GM21737 (cell line): ENCODE results near the gene ARHGEF9.
"Not testable (repeated sequence)": the region's sequence is repeated elsewhere in the genome, so short reads cannot be mapped to it uniquely, and the experiment has no call there.

ENCODE experiments used
- ATAC-seq: cut with Tn5 transposase; IDR thresholded peaks from one replicate; pipeline ENCODE4 v1.9.1; 2021; ENCODE audit warnings: mild to moderate bottlenecking, moderate library complexity; ENCODE audit not compliant: unreplicated experiment

Gene ARHGEF9

GRCh38 chrX:63664083-63664482, 120.9 kb downstream of the ARHGEF9 start:
- no peak for ATAC-seq

DNA sequence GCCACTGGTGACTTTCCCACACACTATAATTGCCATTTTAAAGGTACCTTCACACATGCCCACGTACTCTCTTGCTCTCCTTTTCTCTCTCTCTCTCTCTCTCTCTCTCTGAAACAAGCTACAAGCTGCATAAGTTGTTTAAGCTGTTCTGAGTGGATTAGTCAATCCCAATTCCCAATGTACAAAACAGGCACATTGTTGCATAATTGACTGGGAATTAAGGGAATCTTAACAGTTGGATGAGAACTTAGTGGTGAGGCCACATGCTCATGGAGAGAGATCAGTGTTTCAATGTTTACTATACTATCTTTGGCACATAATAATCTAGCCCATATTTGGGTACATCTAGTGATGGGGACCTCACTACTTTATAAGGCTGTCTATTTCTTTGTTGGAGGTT, 123.3 kb downstream of the ARHGEF9 start:
- ATAC-seq: no peak

DNA sequence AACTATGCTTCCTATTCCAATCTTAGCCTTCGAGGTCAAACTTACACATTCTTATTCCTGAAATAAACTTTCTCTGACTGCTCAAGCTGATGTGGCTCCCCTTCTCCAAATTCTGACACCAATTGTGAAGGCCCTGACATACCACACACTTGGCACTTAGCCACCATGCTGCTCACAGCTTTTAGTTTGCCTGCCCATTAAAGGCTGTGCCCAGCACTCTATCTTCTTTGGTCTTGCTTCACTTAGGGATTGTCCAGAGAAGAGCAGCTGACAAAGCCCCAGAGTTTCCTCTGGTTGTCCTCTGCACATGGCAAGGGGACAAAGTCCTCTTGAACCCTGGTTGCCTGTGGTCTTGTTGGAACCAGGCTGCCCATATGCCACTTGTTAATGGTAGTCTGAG, 126.1 kb downstream of the ARHGEF9 start:
- ATAC-seq: no peak

DNA sequence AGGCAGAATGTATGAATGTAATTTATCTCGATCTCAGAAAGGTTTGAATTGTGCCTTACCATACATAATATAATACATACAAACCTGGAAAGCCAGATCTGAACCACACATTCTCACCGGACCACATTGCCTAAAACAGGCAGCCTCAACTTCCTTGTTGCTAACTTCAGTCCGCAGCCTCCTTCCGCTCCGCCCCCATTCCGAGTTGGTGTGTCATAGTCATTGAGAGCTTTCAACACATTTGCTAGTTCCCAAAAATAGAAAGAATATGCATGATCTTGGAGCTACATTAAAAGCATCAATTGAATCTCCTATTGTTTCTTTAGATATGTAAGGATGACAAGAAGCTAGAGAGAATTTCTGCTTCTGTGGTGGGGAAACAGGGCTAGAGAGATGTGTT, 127.2 kb downstream of the ARHGEF9 start:
- ATAC-seq: no peak

- no peak for ATAC-seq
Observed at GRCh38 chrX:63656871-63657580, 128.0 kb downstream of the ARHGEF9 start.

- ATAC-seq: no peak
Observed at GRCh38 chrX:63652086-63652765, 132.8 kb downstream of the ARHGEF9 start.

DNA sequence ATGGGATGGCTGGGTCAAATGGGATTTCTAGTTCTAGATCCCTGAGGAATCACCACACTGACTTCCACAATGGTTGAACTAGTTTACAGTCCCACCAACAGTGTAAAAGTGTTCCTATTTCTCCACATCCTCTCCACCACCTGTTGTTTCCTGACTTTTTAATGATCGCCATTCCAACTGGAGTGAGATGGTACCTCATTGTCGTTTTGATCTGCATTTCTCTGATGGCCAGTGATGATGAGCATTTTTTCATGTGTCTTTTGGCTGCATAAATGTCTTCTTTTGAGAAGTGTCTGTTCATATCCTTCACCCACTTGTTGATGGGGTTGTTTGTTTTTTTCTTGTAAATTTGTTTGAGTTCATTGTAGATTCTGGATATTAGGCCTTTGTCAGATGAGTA, 139.3 kb downstream of the ARHGEF9 start:
- ATAC-seq: not testable (repeated sequence)

- ATAC-seq: no peak
Observed at GRCh38 chrX:63635750-63636149, 149.3 kb downstream of the ARHGEF9 start.

DNA sequence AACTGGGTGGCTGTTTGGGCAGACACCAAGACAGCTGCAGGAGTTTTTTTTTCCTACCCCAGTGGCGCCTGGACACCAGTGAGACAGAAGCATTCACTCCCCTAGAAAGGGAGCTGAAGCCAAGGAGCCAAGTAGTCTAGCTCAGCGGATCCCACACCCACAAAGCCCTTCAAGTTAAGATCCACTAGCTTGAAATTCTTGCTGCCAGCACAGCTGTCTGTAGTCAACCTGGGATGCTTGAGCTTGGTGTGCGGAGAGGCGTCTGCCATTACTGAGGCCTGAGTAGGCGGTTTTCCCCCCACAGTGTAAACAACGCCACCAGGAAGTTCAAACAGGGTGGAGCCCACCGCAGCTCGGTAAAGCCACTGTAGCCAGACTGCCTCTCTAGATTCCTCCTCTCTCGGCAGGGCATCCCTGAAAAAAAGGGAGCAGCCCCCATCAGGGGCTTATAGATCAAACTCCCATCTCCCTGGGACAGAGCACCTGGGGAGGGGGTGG, 171.4 kb downstream of the ARHGEF9 start:
- ATAC-seq: no peak

GRCh38 chrX:63585936-63586335, 199.1 kb downstream of the ARHGEF9 start:
- ATAC-seq: no peak
